Glomerular endothelial cell (primary cell): Measurements from ENCODE around the gene AOPEP. TPM values are rescaled to one million over a fixed set of nuclear protein-coding genes. Genes with fewer than 3 reads are reported as not detected.

Experiments used
- DNase-seq: peaks from one replicate; pipeline ENCODE4 v3.0.0-alpha.2; 2011; ENCODE audit warnings: low read depth, low spot score; ENCODE audit errors: extremely low read depth
- total RNA-seq: library from RNA; depleted of rRNA; stranded (reverse); fragments of >200 nt; gene quantifications from 2 replicates; pipeline ENCODE4 v1.2.3, GENCODE V29; 2015

AOPEP gene
- total RNA-seq, 1 donor from 2014 or later: 20.7 TPM

GRCh38 chr9:94757158-94757557 is 30.7 kb downstream of the AOPEP start:
- no peak for DNase-seq

- DNase-seq: no peak
Observed at GRCh38 chr9:94758031-94758430, 31.5 kb downstream of the AOPEP start.

GRCh38 chr9:94758880-94759279 is 32.4 kb downstream of the AOPEP start:
- DNase-seq: no peak

- no peak for DNase-seq
Observed at GRCh38 chr9:94760010-94760409, 33.5 kb downstream of the AOPEP start.

GRCh38 chr9:94760660-94761059 is 34.2 kb downstream of the AOPEP start:
- no peak for DNase-seq

GRCh38 chr9:94761481-94761880 is 35.0 kb downstream of the AOPEP start:
- DNase-seq: no peak

- DNase-seq: no peak
Observed at GRCh38 chr9:94767331-94768072, 41.0 kb downstream of the AOPEP start.

GRCh38 chr9:94768766-94769165 is 42.3 kb downstream of the AOPEP start:
- no peak for DNase-seq

GRCh38 chr9:94770334-94770733 is 43.8 kb downstream of the AOPEP start:
- DNase-seq: no peak

- DNase-seq: no peak
Observed at GRCh38 chr9:94771096-94771495, 44.6 kb downstream of the AOPEP start.

GRCh38 chr9:94772144-94772543 is 45.6 kb downstream of the AOPEP start:
- no peak for DNase-seq

GRCh38 chr9:94772639-94773303 is 46.3 kb downstream of the AOPEP start:
- DNase-seq: no peak

GRCh38 chr9:94773655-94774054 is 47.2 kb downstream of the AOPEP start:
- DNase-seq: no peak

GRCh38 chr9:94778013-94778412 is 51.5 kb downstream of the AOPEP start:
- no peak for DNase-seq

GRCh38 chr9:94779031-94779430 is 52.5 kb downstream of the AOPEP start:
- DNase-seq: no peak

- DNase-seq: no peak
Observed at GRCh38 chr9:94779693-94780290, 53.3 kb downstream of the AOPEP start.

- no peak for DNase-seq
Observed at GRCh38 chr9:94780516-94780950, 54.0 kb downstream of the AOPEP start.

- DNase-seq: no peak
Observed at GRCh38 chr9:94782355-94783101, 56.0 kb downstream of the AOPEP start.

- DNase-seq: no peak
Observed at GRCh38 chr9:94783102-94783682, 56.7 kb downstream of the AOPEP start.

GRCh38 chr9:94783928-94784327 is 57.4 kb downstream of the AOPEP start:
- no peak for DNase-seq
